ENCODE data around the gene AKAP12.

AKAP12 gene

DNA sequence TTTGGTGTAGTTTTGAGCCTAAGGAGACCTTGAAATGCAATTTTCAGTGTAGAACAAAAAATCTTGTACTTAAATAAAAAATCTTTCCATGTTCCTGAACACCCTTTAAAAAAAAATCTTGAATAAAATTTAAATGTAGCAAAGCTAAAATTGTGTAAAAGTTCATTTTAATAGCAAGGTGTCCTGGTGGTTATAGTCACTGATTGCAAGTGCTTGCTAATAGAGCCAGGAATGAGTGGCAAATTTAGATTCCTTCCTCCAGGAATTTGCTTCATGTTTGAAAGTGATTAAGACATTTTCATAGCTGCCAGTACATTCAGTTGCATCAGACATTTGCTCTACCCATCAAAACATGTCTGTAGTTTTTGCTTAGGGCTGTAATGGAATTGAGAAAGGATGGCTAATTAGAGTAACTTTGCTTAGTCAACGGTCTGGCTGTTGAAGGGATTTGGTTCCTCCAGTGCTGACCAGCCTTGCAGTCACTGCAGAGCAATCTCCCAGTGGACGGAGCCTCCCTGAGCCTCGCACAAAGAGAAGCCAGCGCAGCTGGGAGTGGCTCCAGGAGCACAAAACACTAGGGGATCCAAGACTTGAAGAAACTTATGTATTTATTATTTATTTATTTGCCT, 36.5 kb downstream of the AKAP12 start:
- no peak for DNase-seq (ENCODE audit: low read depth in 1 of 2, low spot score in 1 of 2)

DNA sequence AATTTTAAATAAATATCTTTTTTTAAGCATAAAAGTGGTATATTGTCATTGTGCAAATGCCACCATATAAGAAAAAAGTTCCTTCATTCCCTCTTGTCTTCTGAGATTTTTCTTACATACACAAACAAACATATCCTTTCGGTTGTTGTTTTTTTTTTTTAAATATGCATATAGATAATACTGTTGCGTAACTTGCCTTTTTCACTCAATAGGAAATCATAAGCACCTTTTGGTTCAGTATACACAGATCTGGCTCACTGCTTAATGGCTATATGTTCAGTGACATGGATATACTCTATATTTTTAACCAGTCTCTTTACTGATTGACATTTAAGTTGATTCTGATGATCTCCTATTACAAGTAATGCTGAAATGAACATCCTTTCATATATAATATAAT, 40.1 kb downstream of the AKAP12 start:
- DNase-seq (ENCODE audit: low read depth in 1 of 2, low spot score in 1 of 2): no peak

- DNase-seq (ENCODE audit: low read depth in 1 of 2, low spot score in 1 of 2): no peak
Measured at GRCh38 chr6:151280859-151281258, 41.1 kb downstream of the AKAP12 start.

DNA sequence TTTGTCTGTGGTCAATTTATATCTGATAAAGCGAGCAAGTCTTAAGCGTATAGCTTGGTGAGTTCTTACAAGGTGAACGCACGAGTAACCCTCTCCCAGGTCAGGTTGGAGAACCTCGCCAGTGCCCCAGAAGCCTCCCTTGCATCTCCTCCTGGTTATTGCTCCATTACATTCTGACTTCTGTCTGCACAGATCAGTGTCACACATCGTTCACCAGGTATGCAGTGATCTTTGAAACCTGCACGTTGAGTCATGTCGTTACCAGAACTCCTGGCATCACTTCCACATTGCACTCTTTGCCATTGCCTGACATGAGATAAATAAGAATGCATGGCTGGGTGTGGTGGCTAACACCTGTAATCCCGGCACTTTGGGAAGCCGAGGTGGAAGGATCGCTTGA, 44.2 kb downstream of the AKAP12 start:
- no peak for DNase-seq (ENCODE audit: low read depth in 1 of 2, low spot score in 1 of 2)

DNA sequence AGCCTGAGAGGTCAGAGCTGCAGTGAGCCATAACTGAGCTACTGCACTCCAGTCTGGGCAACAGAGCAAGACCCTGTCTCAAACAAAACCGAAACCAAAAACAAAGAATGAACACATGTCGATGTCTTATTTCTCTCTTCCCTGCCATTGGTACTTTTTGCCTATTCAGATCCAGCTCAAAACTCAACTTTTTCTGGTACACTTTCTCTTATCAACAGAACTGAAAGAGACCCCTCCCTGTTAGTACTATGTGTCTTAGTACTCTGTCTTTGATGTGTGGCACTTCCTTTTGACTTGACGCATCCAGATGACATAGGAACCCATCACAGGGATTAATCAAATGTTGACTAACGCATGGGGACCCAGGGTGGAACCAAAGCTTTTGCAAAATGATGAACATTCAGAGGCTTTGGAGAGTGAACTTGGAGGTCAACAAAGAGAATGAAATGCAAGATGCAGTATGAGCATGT, 44.8 kb downstream of the AKAP12 start:
- no peak for DNase-seq (ENCODE audit: low read depth in 1 of 2, low spot score in 1 of 2)

GRCh38 chr6:151285122-151285521, 45.4 kb downstream of the AKAP12 start:
- DNase-seq (ENCODE audit: low read depth in 1 of 2, low spot score in 1 of 2): no peak

GRCh38 chr6:151286214-151286613, 46.4 kb downstream of the AKAP12 start:
- DNase-seq (ENCODE audit: low read depth in 1 of 2, low spot score in 1 of 2): no peak

DNA sequence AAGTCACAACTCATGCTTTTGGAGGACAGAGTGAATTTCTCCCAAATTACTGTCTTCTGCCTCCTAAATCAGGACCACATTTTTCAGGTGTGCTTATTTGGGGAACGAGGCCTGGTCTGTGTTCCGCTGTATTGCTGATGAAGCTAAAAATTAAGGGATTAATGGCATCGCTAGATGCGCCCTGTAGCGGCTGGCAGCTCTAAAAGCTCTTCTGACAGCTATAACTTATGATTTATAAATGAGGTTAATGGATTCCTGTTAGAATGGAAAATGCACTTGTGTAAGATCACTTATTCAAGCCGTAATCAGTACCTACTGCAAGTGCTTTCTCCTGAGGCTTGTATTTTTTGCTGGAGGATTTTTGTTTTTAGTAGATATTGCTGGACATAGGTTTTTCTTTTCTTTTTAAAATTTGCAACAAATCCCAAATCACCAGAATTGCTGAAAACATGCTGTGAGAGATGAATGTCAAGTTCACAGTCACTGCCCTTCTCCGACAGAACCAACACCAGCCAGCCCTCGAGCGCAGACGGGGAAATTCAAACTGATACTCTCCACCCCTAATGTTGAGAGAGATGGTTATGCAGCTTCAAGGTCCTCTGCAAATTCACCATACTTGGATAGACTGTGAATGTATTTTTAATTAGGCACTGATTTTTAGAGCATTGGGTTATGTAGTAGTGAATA, 49.1 kb downstream of the AKAP12 start:
- no peak for DNase-seq (ENCODE audit: low read depth in 1 of 2, low spot score in 1 of 2)

DNA sequence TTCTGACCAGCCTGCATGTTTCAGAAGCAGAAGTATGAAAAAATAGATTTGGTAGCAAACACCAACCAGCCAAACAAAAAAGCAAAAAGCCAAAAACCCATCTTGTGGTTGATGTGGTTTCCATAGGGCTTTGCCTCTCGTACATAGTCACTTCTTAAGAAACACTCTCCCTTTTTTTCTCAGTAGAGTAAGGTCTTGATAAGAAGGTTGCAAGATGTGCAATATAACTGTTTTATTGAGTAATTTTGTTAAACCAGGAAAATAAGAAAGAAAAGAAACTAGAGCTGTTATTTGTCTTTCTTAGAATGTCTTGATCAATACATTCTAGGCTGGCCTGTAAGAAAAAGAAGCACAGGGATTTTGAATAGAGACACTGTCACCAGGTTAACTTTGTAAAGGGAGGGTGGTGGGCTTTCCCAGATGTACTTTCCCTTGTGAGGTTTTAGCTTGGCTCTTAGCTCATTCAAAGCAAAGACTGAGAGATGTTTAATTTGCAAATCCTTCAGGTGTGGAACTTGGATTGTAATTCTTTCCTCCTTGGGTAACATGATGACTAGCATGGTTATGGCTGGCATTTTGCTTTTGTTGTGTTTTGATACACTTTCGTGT, 49.7 kb downstream of the AKAP12 start:
- DNase-seq (ENCODE audit: low read depth in 1 of 2, low spot score in 1 of 2): no peak

GRCh38 chr6:151290877-151291721, 51.3 kb downstream of the AKAP12 start:
- DNase-seq (ENCODE audit: low read depth in 1 of 2, low spot score in 1 of 2): no peak

GRCh38 chr6:151291722-151292059, 51.9 kb downstream of the AKAP12 start:
- no peak for DNase-seq (ENCODE audit: low read depth in 1 of 2, low spot score in 1 of 2)

GRCh38 chr6:151292974-151293687, 53.4 kb downstream of the AKAP12 start:
- DNase-seq (ENCODE audit: low read depth in 1 of 2, low spot score in 1 of 2): no peak

DNA sequence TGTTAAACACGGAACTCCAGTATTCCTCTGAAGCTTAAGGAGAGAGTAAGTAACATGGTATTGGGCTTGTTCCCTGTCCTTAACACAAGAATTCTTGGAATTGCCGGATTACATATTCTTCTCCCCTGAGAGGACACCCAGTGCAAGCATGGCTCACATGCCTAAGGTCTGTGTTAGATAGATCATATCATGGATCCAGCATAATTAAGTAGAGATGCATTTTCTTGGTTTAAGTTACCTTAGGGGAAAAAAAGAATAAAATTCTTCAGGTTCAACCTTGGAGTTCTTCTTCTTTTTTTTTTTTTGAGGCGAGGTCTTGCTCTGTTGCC, 53.9 kb downstream of the AKAP12 start:
- DNase-seq (ENCODE audit: low read depth in 1 of 2, low spot score in 1 of 2): no peak

DNA sequence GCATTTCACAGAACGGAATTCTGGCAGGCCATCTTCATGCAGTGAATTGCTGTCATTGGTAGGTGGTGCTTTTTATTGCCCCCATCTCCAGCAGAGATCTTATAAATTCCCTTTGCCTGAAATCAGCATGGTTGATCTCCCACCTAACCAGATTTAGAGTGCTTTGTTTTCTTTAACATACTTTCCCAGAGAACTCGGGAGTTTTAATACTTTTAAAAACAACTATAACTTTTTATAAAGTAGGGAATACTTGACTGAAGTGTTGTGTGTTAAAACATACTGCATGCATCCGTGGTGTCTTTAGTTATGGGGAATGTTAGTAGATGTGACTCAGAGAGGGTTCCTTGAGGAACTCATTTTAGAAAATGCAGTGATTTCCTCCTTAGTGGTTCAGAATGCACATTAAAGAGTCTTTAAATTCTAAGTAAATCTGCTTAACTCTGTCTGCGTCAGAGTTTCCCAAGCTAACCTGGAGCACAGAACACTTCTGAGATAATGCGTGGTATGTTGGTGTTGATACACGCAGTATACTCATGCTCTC, 54.9 kb downstream of the AKAP12 start:
- DNase-seq (ENCODE audit: low read depth in 1 of 2, low spot score in 1 of 2): no peak

- no peak for DNase-seq (ENCODE audit: low read depth in 1 of 2, low spot score in 1 of 2)
Measured at GRCh38 chr6:151297886-151298285, 58.1 kb downstream of the AKAP12 start.

GRCh38 chr6:151299011-151299410, 59.2 kb downstream of the AKAP12 start:
- DNase-seq (ENCODE audit: low read depth in 1 of 2, low spot score in 1 of 2): no peak

DNA sequence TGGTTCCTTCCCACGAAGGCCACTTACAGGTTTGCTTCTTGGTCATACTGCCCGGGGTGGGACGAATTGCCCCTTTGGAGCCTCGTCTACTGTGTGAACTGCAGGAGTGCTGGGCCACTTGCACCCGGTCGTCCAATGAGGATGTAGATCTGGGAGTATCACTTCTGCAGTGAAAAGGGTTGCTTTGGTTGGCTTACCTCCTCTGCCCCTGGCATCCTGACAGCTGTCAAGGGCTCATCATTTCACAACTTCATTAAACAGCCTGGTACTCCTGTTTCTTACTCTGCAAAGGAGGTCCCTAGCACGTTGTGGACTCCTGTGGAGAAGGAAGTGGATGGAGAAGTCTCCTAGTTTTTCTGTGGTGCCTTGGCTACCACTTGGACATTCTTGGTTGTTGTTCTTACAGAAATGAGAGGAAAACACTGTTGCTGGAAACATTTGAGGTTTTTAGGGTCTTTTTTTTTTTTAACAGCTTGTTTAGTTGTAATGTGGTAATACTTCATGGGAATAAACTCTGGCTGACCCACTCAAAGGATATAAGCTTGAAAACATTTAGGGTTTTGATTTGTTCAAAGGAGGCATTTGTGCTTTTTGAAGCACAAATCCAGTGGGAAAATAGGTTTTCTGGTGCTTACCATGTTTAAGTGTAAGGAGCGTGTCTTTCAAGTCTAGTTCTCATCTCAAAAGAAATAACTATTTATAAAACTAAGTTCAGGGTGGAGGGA, 60.7 kb downstream of the AKAP12 start:
- no peak for DNase-seq (ENCODE audit: low read depth in 1 of 2, low spot score in 1 of 2)

- DNase-seq (ENCODE audit: low read depth in 1 of 2, low spot score in 1 of 2): no peak
Measured at GRCh38 chr6:151301547-151301946, 61.8 kb downstream of the AKAP12 start.

DNA sequence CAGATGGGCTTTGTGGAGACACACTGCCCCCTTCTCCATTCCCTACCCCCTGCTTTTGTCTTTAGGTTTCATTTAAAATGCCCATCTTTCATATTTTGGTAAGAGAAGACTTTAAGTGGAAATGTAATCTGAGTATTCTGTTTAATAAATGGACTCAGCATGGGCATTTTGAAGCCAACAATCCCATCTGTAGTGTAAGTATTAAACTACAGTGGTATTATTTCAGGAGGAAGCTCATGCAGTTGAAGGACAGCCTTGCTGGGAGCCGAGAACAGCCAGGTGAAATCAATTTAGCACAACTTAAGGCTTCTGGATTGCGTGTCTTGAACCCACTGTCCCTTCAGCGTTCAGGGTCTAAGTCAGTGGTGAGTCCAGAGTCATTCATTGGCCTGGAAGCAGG, 63.5 kb downstream of the AKAP12 start:
- DNase-seq (ENCODE audit: low read depth in 1 of 2, low spot score in 1 of 2): no peak

GRCh38 chr6:151306269-151306783, 66.6 kb downstream of the AKAP12 start:
- no peak for DNase-seq (ENCODE audit: low read depth in 1 of 2, low spot score in 1 of 2)
